Smooth muscle cell (in vitro differentiated cells): ENCODE measurements around the gene TEAD2. TPM values are rescaled to one million over a fixed set of nuclear protein-coding genes. Genes with fewer than 3 reads are reported as not detected.

Source experiments
- DNase-seq: peaks from one replicate; lab custom pipeline; 2025; ENCODE audit not compliant: unreplicated experiment; lab: John Stamatoyannopoulos, UW
- H2AFZ ChIP-seq: fragments of 200-600 bp; sonication (generic); 2 replicates; pipeline ENCODE4 v1.6.0; 2016; ENCODE audit warnings: antibody characterized with exemption, low read depth, mild to moderate bottlenecking
- H3F3A ChIP-seq: fragments of 200-600 bp; sonication (generic); 2 replicates; pipeline ENCODE4 v1.6.0; 2017; ENCODE audit warnings: antibody characterized with exemption, low read depth
- H3K27ac ChIP-seq: fragments of 200-600 bp; sonication (generic); 2 replicates; pipeline ENCODE4 v1.5.1; 2016; ENCODE audit warnings: low read depth, mild to moderate bottlenecking
- H3K27me3 ChIP-seq: fragments of 200-600 bp; sonication (generic); 2 replicates; pipeline ENCODE4 v1.6.1; 2016; ENCODE audit warnings: low read depth, mild to moderate bottlenecking
- H3K36me3 ChIP-seq: fragments of 200-600 bp; sonication (generic); 2 replicates; pipeline ENCODE4 v1.5.1; 2016; ENCODE audit warnings: low read depth
- H3K4me1 ChIP-seq: fragments of 200-600 bp; sonication (generic); 2 replicates; pipeline ENCODE4 v1.5.1; 2016; ENCODE audit warnings: low read depth
- H3K4me2 ChIP-seq: fragments of 200-600 bp; sonication (generic); 2 replicates; pipeline ENCODE4 v1.6.0; 2016; ENCODE audit warnings: mild to moderate bottlenecking
- H3K4me3 ChIP-seq: fragments of 200-600 bp; sonication (generic); 2 replicates; pipeline ENCODE4 v1.5.1; 2016; ENCODE audit warnings: mild to moderate bottlenecking
- H3K79me2 ChIP-seq: fragments of 200-600 bp; sonication (generic); 2 replicates; pipeline ENCODE4 v1.6.0; 2016; ENCODE audit warnings: low read depth, mild to moderate bottlenecking
- H3K9ac ChIP-seq: fragments of 200-600 bp; sonication (generic); 2 replicates; pipeline ENCODE4 v1.6.0; 2016; ENCODE audit warnings: low read depth
- H3K9me3 ChIP-seq: fragments of 200-600 bp; sonication (generic); replicated peaks from 2 replicates; pipeline ENCODE4 v1.5.1; 2016; ENCODE audit warnings: low read depth
- H4K20me1 ChIP-seq: fragments of 200-600 bp; sonication (generic); 2 replicates; pipeline ENCODE4 v1.6.0; 2016; ENCODE audit warnings: low read depth
- CTCF ChIP-seq: fragments of 200-600 bp; sonication (generic); IDR thresholded peaks from 2 replicates; pipeline ENCODE4 v1.5.1; 2017; ENCODE audit warnings: borderline replicate concordance, mild to moderate bottlenecking, antibody characterized with exemption; ENCODE audit not compliant: insufficient read depth, poor library complexity, severe bottlenecking
- WGBS: methylation state at CpG from one replicate; pipeline ENCODE4 v1.1.7; 2016; ENCODE audit warnings: low lambda C conversion rate; 5-methylcytosine and 5-hydroxymethylcytosine counted together
- polyA plus RNA-seq: library from polyadenylated mRNA; unstranded; fragments of >200 nt; fragmentation: Nextera tagmentation; extraction: Ambion mirVana; gene quantifications from 2 replicates; pipeline ENCODE4 v1.2.1, GENCODE V29; 2016
- total RNA-seq: library from RNA; depleted of rRNA; stranded (reverse); fragments of >200 nt; gene quantifications from 2 replicates; pipeline ENCODE4 v1.2.3, GENCODE V29; 2014

TEAD2 gene
- total and polyA plus RNA-seq, 2 experiments from 2014 or later = 58.5 to 71.8 TPM

GRCh38 chr19:49393881-49394280 lies 31.7 kb upstream of the TEAD2 start:
- 82% methylated on average over 5 of the region's 5 CpGs for WGBS
- no peaks in the 10 kb centered on the region for H3K36me3 ChIP-seq
- TF ChIP-seq CTCF = no peak

GRCh38 chr19:49391581-49392399 lies 29.6 kb upstream of the TEAD2 start:
- 38% methylated on average over 14 of the region's 14 CpGs for WGBS
- no peak overlapping the region for H2AFZ ChIP-seq
- peak; percentile 9 for DNase-seq

More at GRCh38 chr19:49393881-49394280, 31.7 kb upstream of the TEAD2 start:
- Histone ChIP-seq H3F3A (no peaks in the 10 kb centered on the region), H3K9ac (no peak overlapping the region), H3K4me1 (no peaks in the 10 kb centered on the region), H3K79me2 (no peaks in the 10 kb centered on the region), H3K27me3 (peaks cover 9% of the 10 kb centered on the region), H3K4me2 (no peak overlapping the region), H3K4me3 (no peak overlapping the region), H4K20me1 (no peaks in the 10 kb centered on the region), H3K9me3 (no peaks in the 10 kb centered on the region), H3K27ac (no peak overlapping the region), H2AFZ (no peak overlapping the region)
- no peak for DNase-seq

GRCh38 chr19:49390929-49391359 lies 28.7 kb upstream of the TEAD2 start:
- Histone ChIP-seq H3K27me3 (peaks cover 9% of the 10 kb centered on the region), H3K36me3 (no peaks in the 10 kb centered on the region), H3K9me3 (no peaks in the 10 kb centered on the region), H3K4me1 (no peaks in the 10 kb centered on the region), H4K20me1 (no peaks in the 10 kb centered on the region), H3K4me2 (no peak overlapping the region), H3F3A (no peaks in the 10 kb centered on the region), H3K4me3 (no peak overlapping the region), H3K27ac (no peak overlapping the region), H2AFZ (no peak overlapping the region), H3K79me2 (no peaks in the 10 kb centered on the region), H3K9ac (no peak overlapping the region)
- no peak for TF ChIP-seq CTCF
- 75% methylated on average over 9 of the region's 9 CpGs for WGBS
- no peak for DNase-seq

More at GRCh38 chr19:49391581-49392399, 29.6 kb upstream of the TEAD2 start:
- Histone ChIP-seq H3K79me2 (no peaks in the 10 kb centered on the region), H3K27me3 (peaks cover 9% of the 10 kb centered on the region), H3K4me3 (no peak overlapping the region), H3K4me1 (no peaks in the 10 kb centered on the region), H4K20me1 (no peaks in the 10 kb centered on the region), H3K4me2 (no peak overlapping the region), H3F3A (no peaks in the 10 kb centered on the region), H3K9me3 (no peaks in the 10 kb centered on the region), H3K27ac (no peak overlapping the region), H3K9ac (no peak overlapping the region), H3K36me3 (no peaks in the 10 kb centered on the region)
- peak; percentile 80 for TF ChIP-seq CTCF
